Measurements from ENCODE around the gene MAP3K9.
A peak's percentile ranks its signal among the peaks of the same experiment; 100 is the strongest.
"Not testable (repeated sequence)": the region's sequence is repeated elsewhere in the genome, so short reads cannot be mapped to it uniquely, and the experiment has no call there.

Gene MAP3K9

GRCh38 chr14:70718383-70719118 is 90.8 kb downstream of the MAP3K9 start:
- no peak for DNase-seq

GRCh38 chr14:70716958-70717357 is 92.4 kb downstream of the MAP3K9 start:
- no peak for DNase-seq

GRCh38 chr14:70716483-70716882 is 92.8 kb downstream of the MAP3K9 start:
- no peak for DNase-seq

DNA sequence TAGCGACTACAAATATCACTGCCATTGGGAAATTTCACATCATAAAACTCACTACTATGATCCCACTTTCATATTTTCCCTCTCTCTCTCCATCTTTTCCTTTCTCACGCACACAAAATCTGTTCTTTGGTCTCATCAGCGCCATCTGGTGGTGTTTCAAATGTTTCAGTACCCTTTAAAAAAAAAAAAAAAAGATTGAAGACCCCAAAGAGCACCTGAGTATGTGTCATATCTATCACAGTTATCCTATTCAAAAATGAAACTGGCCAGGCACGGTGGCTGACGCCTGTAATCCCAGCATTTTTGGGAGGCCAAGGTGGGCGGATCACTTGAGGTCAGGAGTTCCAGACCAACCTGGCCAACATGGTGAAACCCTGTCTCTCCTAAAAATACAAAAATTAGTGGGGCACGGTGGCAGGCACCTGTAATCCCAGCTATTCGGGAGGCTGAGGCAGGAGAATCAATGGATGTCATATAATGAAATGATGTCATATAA is 95.2 kb downstream of the MAP3K9 start:
- DNase-seq, result peak; percentile 17

DNA sequence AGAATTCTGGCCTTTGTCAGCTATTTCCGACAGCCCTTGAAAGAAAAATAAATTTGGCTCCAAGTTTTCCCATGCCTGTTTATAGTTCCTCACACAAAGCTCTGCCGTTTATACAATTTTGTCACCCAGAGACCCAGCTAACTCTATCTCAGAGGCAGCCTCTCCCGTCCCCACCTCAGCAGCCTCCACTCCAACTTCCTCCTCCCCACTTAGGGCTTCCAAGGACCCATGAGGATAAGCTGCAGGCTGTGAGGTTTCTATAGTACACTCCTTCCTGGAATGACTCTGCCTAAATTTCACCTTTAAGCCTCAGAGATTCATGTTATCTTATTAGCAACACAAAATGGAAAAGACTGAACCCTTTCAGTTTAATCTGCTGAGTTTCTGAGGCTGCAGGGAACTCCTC is 95.8 kb downstream of the MAP3K9 start:
- no peak for DNase-seq

GRCh38 chr14:70713096-70713495 is 96.2 kb downstream of the MAP3K9 start:
- no peak for DNase-seq

DNA sequence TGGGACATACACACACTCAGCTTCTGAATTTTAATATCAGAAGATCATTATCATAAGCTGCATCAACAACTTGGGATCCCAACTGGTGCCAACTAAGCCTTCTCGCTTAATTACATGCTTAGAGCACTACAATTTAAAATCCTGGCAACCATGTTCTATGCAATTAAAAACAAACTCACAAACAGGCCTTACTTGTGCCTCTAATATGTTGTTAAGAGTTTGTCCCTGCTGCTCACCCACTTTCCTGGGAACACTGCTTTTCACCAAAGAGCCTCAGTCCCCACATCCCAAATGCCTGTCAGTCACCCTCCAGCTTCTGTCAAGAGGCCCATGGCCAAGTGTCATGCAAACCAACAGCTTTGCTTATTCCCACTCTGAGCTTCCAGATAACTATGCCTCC is 97.9 kb downstream of the MAP3K9 start:
- DNase-seq, result no peak

- peak; percentile 66 for DNase-seq
Measured at GRCh38 chr14:70709726-70710382, 99.5 kb downstream of the MAP3K9 start.

- no peak for DNase-seq
Measured at GRCh38 chr14:70708717-70709570, 100.4 kb downstream of the MAP3K9 start.

GRCh38 chr14:70707138-70708038 is 101.9 kb downstream of the MAP3K9 start:
- no peak for DNase-seq

- DNase-seq, result no peak
Measured at GRCh38 chr14:70706177-70706576, 103.1 kb downstream of the MAP3K9 start.

GRCh38 chr14:70704960-70705359 is 104.4 kb downstream of the MAP3K9 start:
- no peak for DNase-seq

DNA sequence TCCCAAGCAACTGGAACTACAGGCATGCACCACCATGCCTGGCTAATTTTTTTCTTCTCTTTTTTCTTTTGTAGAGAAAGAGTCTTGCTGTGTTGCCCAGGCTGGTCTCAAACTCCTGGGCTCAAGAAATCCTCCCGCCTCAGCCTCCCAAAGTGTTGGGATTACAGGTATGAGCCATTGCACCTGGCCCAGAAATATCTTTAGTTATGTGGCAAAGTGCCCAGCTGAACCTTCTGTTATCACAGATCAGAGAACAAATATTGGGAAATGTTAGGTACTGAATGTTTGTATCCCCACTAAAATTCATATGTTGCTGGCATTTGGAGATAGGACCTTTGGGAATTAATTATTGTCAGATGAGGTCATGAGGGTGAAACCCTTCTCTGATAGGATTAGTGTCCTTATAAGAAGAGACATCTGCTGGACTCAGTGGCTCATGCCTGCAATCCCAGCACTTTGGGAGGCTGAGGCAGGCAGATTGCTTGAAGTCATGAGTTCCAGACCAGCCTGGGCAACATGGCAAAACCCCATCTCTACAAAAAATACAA is 105.6 kb downstream of the MAP3K9 start:
- DNase-seq, result not testable (repeated sequence)

GRCh38 chr14:70702161-70702560 is 107.2 kb downstream of the MAP3K9 start:
- no peak for DNase-seq

DNA sequence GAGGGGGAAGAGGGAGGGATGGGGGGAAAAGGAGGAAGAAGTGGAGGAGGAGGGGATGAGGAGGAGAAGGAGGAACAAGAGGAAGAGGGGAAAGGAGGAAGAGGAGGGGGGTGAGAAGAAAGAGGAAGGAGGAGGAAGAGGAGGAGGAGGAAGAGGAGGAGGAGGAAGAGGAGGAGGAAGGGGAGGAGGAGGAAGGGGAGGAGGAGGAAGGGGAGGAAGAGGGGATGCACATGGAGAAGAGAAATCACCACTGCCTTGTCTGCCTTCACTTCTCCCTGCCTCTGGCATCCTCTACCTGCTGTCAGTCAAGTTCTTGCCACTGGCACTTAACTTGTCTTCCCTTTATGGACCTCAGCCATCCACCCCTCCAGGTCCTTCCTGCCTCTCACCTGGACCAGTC is 107.7 kb downstream of the MAP3K9 start:
- no peak for DNase-seq

DNA sequence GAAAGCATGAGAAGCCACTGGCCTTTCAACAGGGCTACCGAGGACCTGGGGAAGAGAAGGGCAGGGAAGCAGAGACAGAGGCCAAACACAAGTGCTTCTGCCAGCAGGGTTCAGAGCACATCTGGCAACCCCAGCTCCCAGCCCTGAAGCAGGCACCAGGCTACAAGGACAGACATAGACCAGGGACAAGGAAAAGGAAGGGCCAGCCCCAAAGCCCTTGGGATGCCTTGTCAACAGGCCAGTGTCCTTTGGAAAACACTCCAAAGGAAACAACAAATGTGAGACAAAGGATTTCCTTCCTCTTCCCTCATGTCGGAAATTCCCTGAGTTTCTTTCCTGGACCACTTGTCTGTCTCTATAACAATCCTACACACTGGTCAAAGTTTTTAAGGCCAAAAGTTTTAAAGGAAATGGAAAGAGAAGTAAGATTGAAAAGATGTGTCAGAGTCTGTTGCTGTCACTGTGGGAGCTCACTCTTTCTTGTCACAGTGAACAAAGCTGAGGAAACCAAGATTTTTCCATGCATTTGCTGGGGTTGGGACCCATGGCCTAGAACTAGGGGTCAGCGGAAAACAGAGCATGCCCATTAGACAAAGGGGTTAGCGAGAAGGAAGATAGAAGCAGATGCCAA is 108.2 kb downstream of the MAP3K9 start:
- DNase-seq, result no peak

DNA sequence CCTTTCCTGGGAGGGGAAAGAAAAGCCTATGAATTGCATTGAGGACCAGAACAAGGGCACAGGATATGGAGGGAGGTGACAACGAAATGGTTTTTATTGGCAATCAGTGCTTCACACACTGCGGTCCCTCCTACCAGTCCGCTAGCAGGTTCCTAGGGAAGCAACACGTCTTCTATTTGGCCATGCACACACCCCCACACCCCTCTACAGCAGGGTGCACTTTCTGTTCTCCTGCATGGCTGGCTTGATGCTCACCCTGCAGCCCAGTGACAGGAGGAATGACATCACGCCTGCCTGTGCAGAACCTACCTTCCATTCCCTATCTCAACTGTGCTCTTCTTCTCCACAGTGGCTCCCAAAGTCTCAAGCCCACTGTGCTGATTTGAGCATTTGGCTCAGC is 109.7 kb downstream of the MAP3K9 start:
- DNase-seq, result no peak

- no peak for DNase-seq
Measured at GRCh38 chr14:70698288-70698687, 111.0 kb downstream of the MAP3K9 start.

DNA sequence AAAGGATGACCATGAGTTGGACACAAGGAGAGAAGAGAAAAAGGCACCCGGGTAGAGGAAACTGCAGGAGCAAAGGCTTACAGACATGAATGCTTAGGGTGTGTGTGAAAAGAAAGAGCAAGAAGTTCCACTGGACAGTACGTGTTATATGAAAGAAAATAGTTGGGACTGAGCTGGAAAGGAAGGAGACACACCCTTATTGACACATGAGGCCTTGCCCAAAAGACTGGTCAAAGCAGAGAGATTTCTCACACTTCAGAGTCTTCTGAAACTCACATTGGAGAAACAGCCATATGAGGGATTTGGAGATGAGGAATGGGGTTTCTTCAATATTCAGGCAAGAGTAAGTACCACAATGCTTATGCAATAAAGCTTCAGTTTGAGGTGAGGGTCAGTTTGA is 111.6 kb downstream of the MAP3K9 start:
- DNase-seq, result no peak

DNA sequence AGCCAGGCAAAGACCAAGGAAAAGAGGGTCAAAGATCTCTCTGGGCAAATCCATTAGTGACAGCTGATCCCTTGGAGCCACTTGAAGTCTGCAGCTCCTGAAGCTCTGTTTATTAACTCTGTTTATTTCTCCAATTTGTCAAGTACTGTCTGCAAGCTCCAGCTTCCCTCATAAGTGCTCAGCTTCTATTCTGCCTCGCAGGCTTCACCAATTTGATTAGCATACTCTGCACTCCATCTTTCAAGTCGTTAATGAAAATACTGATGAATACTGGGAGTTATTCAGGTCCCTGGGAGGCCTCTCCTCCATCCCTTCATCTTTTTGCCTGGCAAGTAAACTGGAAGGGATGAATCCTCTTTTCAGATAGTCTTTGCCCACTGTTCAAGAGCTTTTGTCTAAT is 113.3 kb downstream of the MAP3K9 start:
- DNase-seq, result no peak

- no peak for DNase-seq
Measured at GRCh38 chr14:70692210-70692609, 117.1 kb downstream of the MAP3K9 start.
